Stimulated activated CD4-positive, alpha-beta T cell treated with anti-CD3 and anti-CD28 coated beads, Interleukin-1b, Interleukin-23, amount 100 ng/mL, for 4 hours (primary cell): ENCODE measurements around the gene THRA.
"Not testable (repeated sequence)": the region's sequence is repeated elsewhere in the genome, so short reads cannot be mapped to it uniquely, and the experiment has no call there.

ENCODE experiments used
- DNase-seq, 2 donors: peaks; one replicate each; pipeline ENCODE4 v3.0.0-alpha.2; 2020; ENCODE audit warnings: low read depth in 2 of 2

Gene THRA

GRCh38 chr17:40113110-40113906 is 50.5 kb downstream of the THRA start:
- peak; percentile 86 to 87 for DNase-seq

DNA sequence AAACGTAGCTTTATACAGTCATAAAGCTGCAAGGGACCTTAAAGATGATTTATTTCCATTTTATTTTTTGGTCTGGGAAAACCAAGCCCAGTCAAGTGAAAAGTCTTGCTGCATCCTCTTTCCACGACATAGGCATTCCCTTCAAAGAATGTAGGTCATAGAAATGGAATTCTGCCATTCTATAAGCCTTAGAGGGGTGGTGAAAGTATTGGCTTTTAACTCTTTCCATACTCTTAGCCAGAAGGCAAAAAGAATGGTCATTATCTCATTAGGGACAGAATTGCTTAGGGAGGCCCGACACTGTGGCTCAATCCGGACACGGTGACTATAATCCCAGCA is 51.1 kb downstream of the THRA start:
- DNase-seq, result no peak

DNA sequence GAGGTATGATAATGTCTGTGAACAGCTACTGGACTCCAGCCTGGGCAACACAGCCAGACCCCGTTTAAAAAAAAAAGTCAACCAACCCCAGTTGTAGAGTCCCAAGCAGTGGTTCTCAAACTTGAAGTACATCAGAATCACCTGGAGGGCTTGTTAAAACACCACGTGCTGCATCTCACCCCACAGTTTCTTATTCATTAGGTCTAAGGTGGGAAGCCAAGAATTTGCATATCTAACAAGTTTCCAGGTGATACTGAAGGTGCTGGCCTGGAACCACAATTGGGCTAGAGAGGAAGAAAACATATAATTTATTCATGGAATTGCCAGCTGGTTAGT is 52.3 kb downstream of the THRA start:
- no peak for DNase-seq

DNA sequence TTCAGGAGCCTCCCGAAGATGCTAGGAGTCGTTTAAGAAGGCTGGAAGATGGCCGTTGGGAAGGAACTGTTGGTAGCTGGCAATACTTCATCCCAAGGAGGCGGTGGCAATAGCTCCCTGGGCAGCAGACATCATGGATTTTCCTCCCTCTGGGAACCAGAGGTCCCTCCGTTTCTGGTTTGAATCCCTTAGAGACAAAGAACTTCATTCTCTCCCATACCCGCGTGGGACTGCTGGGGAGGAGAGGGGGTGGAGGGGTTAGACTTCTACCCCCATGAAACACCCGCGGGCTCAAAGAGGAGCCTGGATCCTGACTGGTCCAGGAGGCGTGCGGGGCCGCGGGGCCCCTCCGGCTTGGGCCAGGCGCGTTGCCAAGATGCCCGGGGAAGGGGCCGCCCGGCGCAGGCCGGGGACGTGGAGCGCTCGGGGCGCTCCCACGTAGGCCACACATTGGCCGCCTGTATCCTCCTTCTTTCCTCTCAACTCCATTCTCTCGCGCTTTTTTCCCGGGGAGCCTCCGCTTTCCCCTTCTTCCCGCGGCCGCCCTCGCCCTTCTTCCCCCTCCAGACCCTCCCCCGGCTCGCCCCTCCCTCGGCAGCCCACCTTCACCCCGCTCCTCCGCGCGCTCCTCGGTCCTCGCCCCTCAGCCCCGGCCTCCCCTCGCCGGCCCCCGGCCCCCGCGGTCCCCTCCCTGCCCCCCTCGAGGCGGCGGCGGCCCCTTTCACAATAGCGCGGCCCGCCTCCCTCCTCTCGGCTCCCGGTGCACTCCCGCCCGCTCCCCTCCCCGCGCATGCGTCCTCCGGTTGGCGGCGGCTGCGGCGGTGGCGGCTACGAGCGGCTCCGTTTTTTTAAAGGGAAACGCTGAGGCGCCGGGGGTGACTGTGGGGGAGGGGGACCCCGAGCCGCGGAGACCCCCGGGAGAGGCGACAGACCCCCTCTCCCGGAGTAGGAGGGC is 58.7 kb downstream of the THRA start, which contains the start of gene MSL1:
TSS of gene MSL1 (plus strand) at position 791 of the 955 bp plus-strand sequence. CDS start 642 bp downstream, outside the sequence.
- DNase-seq, result peak; percentile 76 to 83

DNA sequence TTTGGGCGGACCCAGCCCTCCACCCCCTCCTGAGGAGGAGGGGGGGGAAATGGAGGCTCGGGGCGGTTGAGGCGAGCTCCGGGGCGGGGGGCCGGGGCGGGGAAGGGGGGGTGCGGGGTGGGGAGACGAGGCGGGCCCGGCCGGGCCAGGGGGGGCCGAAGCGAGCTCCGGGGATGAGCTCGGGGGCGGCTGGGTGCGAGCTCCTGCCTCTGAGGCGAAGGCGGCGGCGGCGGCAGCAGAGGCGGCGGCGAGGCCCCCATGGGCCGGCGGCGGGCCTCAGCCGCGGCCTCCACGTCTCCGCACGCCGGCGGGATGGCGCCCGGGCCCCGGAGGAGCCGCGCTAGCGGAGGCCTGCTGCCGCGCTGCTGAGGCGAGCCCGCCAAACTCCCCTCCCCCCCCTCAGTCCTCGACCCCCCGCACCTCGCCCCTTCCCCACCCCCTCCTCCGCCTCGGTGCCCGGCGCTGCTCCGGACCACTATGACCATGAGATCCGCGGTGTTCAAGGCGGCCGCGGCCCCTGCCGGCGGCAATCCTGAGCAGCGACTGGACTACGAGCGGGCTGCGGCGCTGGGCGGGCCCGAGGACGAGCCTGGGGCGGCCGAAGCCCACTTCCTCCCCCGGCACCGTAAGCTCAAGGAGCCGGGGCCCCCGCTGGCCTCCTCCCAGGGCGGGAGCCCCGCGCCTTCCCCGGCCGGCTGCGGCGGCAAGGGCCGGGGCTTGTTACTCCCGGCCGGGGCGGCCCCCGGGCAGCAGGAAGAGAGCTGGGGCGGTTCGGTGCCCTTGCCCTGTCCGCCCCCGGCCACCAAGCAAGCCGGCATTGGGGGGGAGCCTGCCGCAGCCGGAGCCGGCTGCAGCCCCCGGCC is 59.6 kb downstream of the THRA start:
- DNase-seq, result no peak

- DNase-seq, result peak in 1 of 2 donors; percentile 52
Observed at GRCh38 chr17:40122999-40123810, 60.4 kb downstream of the THRA start.

- no peak for DNase-seq
Observed at GRCh38 chr17:40123811-40124114, 61.0 kb downstream of the THRA start.

DNA sequence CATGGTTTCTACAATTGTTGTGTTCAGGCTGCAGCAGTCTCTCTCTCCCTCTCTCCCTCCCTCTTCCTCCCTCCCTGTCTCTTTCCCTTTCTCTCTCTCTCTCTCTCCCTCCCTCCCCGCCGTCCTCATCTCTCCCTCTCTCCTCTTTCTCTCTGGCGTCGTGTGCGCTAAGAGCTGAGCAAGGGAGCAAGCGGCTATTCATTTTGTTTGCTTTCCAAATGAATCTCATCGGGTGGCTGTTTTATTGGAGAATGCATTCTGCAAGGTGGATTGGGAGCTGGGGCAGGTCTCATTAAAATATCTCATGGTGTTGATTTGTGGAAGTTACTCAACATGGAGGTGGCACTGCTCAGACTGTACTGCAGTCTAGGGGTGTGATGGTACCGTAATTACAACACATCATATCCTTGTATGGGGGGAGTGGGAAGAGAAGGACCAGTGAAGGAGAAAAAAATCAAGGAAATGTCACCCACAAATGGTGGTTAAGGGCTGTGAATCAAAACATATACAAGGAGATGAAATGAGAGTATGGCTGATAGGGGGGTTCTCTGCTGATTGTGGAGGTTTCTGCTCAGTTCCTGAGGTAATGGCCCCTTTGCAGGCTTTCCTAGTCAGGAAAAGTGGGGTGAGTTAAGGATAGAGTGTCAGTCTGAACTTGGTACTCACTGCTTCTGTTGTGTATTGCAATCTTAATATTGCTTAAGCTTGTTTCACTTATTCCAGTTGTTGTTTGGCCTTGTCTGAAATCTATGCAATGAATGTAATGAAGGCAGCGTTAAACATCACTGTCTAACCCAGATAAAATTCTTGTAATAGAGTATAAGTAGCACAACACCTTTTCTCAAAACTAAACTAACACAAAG is 61.7 kb downstream of the THRA start:
- DNase-seq, result no peak

DNA sequence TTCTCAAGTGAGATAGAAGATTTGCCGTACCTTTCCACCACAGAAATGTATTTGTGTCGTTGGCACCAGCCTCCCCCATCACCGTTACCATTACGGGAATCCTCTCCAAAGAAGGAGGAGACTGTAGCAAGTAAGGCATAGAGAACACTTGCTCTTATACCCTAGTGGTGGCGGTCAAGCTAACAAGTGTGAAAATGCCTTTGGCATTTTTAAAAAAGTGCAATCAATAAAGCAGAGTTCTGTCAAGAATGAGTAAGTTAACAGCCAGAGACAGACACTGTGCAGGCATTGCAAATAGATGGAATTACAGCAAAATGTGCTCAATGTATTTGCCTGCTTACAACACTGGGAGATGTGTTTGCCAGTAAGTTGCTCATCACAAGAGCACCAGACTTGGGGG is 66.7 kb downstream of the THRA start:
- DNase-seq, result no peak

GRCh38 chr17:40130352-40131042 is 67.7 kb downstream of the THRA start:
- no peak for DNase-seq

DNA sequence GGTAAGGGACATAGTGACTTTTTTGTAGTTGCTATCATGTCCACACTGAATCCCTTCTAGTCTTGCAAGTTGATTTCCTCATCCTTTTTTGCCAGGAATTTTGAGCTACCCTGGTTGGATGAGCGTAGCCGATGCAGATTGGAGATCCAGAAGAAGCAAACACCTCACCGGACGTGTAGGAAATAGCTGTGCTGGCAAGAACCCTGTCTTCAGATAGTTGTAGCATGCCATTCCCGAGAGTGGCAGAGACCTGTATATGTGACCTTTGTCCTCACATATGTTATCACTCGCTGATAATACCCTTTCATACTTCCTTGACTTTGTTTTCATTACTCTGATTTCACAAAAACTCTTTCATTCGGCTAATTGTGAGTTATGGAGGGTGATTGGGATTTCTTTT is 71.4 kb downstream of the THRA start:
- no peak for DNase-seq

- no peak for DNase-seq
Observed at GRCh38 chr17:40135817-40136216, 73.1 kb downstream of the THRA start.

DNA sequence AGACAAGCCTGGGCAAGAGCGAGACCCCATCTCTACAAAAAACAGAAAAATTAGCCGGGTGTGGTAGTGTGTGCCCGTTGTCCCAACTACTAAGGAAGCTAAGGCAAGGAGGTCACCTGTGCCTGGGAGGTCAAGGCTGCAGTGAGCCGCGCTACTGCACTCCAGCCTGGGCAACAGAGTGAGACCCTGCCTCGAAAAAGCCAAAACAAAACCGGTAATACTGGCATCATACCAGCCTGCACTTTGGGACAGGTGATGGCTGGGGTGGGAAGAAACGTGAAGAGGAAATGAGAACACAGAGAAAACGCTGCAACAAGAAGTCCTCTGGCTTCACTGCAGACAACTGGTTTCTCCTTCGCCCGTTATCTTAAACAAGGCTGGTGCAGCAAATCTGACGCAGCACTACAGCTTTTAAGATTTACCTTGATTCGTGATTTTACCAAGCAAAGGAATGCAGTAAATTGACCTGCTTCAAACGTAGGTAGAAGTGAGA is 76.8 kb downstream of the THRA start:
- no peak for DNase-seq

DNA sequence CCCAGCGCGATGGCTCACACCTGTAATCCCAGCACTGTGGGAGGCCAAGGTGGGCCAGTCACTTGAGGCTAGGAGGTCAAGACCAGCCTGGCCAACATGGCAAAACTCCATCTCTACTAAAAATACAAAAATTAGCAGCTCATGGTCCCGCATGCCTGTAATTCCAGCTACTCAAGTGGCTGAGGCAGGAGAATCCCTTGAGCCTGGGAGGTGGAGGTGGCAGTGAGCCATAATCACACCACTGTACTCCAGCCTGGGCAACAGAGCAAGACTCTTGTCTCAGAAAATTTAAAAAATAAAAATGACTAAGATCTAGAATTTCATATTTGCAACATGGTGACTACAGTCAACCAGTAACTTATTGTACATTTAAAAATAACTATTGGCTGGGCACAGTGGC is 80.4 kb downstream of the THRA start:
- DNase-seq, result not testable (repeated sequence)
